A673 (cell line): Measurements from ENCODE around the gene TMCC1.

Experiments used
- EZH2 ChIP-seq: fragments of 200-600 bp; sonication (generic); IDR thresholded peaks from 2 replicates; pipeline ENCODE4 v1.6.1; 2017; ENCODE audit warnings: borderline replicate concordance, low read depth, mild to moderate bottlenecking, mixed read lengths, antibody characterized with exemption, low read length; ENCODE audit not compliant: poor library complexity, severe bottlenecking
- TF ChIP-seq, protein P1 (sequence below): fragments of 300-800, 200-600 bp; sonication (generic); conservative IDR thresholded peaks from 2 replicates; pipeline ENCODE4 v1.5.1; 2017; ENCODE audit warnings: low read depth, mild to moderate bottlenecking, antibody characterized with exemption, low read length, moderate library complexity, mixed read lengths

- TF ChIP-seq, protein P1, sequence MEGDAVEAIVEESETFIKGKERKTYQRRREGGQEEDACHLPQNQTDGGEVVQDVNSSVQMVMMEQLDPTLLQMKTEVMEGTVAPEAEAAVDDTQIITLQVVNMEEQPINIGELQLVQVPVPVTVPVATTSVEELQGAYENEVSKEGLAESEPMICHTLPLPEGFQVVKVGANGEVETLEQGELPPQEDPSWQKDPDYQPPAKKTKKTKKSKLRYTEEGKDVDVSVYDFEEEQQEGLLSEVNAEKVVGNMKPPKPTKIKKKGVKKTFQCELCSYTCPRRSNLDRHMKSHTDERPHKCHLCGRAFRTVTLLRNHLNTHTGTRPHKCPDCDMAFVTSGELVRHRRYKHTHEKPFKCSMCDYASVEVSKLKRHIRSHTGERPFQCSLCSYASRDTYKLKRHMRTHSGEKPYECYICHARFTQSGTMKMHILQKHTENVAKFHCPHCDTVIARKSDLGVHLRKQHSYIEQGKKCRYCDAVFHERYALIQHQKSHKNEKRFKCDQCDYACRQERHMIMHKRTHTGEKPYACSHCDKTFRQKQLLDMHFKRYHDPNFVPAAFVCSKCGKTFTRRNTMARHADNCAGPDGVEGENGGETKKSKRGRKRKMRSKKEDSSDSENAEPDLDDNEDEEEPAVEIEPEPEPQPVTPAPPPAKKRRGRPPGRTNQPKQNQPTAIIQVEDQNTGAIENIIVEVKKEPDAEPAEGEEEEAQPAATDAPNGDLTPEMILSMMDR: no peak
- no peak for TF ChIP-seq EZH2
Observed at GRCh38 chr3:129937717-129938116, 44.2 kb upstream of the TMCC1 start.
